Measurements from ENCODE around the gene EXOC4.
"Not testable (repeated sequence)": the region's sequence is repeated elsewhere in the genome, so short reads cannot be mapped to it uniquely, and the experiment has no call there.

Gene EXOC4

DNA sequence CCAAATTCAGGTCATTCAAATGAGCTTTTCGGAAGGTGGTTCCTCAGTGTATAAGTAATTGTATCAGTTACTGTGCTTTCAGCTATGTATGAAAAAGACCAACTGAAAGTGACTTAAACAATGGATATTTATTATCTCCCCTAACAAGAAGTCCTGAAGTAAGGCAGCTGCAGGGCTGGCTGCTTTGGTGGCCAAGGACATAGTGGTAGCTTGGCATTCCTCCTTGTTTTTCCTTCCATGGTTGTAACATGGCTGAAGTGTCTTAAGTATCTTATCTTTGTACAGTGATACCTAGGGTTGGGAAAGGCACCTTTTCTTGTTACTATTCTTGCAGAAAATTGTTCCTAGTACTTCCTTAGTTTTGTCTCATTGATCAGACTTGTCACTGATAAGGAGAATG is 21.4 kb downstream of the EXOC4 start:
- no peak overlapping the region for H3K27ac ChIP-seq
- DNase-seq (ENCODE audit: low read depth, low spot score): no peak

- H3K27ac ChIP-seq: no peak overlapping the region
- DNase-seq (ENCODE audit: low read depth, low spot score): no peak
Measured at GRCh38 chr7:133275008-133275407, 22.1 kb downstream of the EXOC4 start.

GRCh38 chr7:133275446-133276095 is 22.7 kb downstream of the EXOC4 start:
- DNase-seq (ENCODE audit: low read depth, low spot score): no peak
- no peak overlapping the region for H3K27ac ChIP-seq

GRCh38 chr7:133278975-133279374 is 26.1 kb downstream of the EXOC4 start:
- not testable (repeated sequence) for H3K27ac ChIP-seq; DNase-seq (ENCODE audit: low read depth, low spot score)

- no peak for DNase-seq (ENCODE audit: low read depth, low spot score)
Measured at GRCh38 chr7:133282094-133282493, 29.2 kb downstream of the EXOC4 start.

GRCh38 chr7:133284092-133284491 is 31.2 kb downstream of the EXOC4 start:
- DNase-seq (ENCODE audit: low read depth, low spot score): no peak
- no peak overlapping the region for H3K27ac ChIP-seq

More at GRCh38 chr7:133282094-133282493, 29.2 kb downstream of the EXOC4 start:
- no peak overlapping the region for H3K27ac ChIP-seq

- no peak for DNase-seq (ENCODE audit: low read depth, low spot score)
- no peak overlapping the region for H3K27ac ChIP-seq
Measured at GRCh38 chr7:133288970-133289369, 36.1 kb downstream of the EXOC4 start.

- no peak overlapping the region for H3K27ac ChIP-seq
- DNase-seq (ENCODE audit: low read depth, low spot score): no peak
Measured at GRCh38 chr7:133290041-133290440, 37.2 kb downstream of the EXOC4 start.

GRCh38 chr7:133290676-133291333 is 37.9 kb downstream of the EXOC4 start:
- no peak overlapping the region for H3K27ac ChIP-seq
- no peak for DNase-seq (ENCODE audit: low read depth, low spot score)

DNA sequence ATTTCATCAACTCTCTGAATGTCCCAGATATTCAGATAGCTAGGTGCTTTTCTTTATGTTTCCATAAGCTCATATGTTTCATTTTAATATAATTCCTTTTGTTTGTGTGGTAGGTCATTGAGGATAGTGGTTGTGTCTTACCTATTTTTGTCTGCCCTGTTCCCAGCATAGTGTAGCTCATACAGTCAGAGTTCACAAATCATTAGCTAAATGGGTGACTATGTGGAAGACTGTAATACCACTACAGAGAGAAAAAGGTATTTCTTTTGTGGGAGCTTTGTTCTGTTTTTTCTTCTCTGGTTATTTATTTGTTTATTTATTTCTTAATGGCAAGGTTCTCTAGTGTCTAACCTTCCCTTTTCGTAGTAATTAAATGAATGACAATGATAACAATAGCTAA is 39.8 kb downstream of the EXOC4 start:
- DNase-seq (ENCODE audit: low read depth, low spot score): no peak

DNA sequence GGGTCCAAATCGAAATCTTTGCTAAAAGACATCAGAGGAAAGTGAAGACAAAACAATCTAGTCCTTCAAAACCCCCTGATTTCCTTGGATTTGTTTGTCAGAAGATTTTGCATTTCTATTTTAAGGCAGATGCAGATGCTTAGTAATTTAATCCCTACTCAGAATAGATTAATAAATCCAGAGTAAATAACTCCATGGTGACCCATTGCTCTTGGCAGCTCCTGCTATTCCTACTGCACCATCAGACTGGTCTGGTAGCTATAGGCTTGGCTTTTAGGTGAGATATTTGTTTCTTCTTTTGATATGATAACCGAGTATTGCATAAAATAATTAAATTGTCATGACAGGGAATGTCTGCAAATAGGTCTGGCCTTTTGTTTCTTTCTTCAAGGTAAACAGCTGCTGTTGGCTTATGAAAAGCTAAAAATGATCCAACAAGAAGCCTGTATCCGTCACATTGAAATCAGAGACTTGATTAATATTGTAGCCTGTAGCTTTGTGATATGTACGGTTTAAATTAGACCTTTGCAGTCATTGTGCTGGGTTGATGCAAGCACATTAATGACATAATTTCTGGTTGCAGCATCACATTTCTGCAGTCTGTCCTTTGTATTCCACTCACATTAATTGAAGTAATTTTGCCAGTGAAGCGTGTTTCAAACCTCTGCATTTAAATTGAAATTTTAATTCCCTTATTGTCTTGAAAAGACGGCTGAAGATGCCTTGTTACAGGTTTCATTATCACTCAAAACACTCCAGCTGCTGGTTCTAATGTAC is 40.7 kb downstream of the EXOC4 start:
- H3K27ac ChIP-seq: no peak overlapping the region

More for the DNA sequence above, 39.8 kb downstream of the EXOC4 start:
- no peak overlapping the region for H3K27ac ChIP-seq

DNA sequence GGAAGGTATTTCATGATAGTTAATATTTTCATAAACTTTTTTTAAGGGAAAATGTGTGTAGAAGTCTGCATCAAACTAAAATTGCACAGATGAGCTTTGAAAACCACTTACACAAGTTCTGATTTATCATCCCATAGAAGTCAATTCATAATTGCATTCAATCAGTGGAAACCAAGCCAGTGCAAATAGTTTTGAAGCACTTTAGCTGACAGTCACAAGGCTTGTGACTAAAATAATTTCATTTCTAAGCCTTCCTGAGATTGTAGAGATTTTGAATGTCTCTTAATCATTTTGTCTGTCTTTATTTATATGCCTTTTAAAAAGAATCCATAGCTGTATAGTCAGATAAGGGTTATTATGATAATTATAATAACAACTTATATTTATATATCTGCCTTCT is 41.4 kb downstream of the EXOC4 start:
- no peak overlapping the region for H3K27ac ChIP-seq
- DNase-seq (ENCODE audit: low read depth, low spot score): no peak

More for the DNA sequence above, 40.7 kb downstream of the EXOC4 start:
- no peak for DNase-seq (ENCODE audit: low read depth, low spot score)

GRCh38 chr7:133295484-133295883 is 42.6 kb downstream of the EXOC4 start:
- H3K27ac ChIP-seq: no peak overlapping the region
- no peak for DNase-seq (ENCODE audit: low read depth, low spot score)

- DNase-seq (ENCODE audit: low read depth, low spot score): no peak
- no peak overlapping the region for H3K27ac ChIP-seq
Measured at GRCh38 chr7:133297093-133297492, 44.2 kb downstream of the EXOC4 start.

- no peak overlapping the region for H3K27ac ChIP-seq
- no peak for DNase-seq (ENCODE audit: low read depth, low spot score)
Measured at GRCh38 chr7:133298080-133298479, 45.2 kb downstream of the EXOC4 start.

DNA sequence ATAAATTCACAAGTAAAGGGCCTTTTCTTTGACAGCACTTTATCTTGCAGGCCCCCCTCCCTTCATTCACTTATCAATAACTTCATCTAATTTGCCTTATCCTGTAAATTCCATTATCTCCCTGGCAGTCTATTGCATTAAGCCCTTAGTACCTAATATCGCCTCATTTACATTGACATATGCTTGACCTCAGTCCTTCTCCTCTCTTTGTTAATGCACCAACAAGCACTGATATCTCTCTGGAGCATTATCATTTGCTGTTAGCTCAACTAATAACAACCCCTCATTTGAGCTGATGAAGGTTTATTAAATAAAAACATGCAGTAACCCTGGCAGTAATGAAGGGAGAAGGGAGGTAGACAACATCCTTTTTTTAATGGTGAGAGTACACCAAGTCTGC is 46.8 kb downstream of the EXOC4 start:
- DNase-seq (ENCODE audit: low read depth, low spot score): no peak
- H3K27ac ChIP-seq: no peak overlapping the region

GRCh38 chr7:133300088-133300487 is 47.2 kb downstream of the EXOC4 start:
- H3K27ac ChIP-seq: no peak overlapping the region
- no peak for DNase-seq (ENCODE audit: low read depth, low spot score)

DNA sequence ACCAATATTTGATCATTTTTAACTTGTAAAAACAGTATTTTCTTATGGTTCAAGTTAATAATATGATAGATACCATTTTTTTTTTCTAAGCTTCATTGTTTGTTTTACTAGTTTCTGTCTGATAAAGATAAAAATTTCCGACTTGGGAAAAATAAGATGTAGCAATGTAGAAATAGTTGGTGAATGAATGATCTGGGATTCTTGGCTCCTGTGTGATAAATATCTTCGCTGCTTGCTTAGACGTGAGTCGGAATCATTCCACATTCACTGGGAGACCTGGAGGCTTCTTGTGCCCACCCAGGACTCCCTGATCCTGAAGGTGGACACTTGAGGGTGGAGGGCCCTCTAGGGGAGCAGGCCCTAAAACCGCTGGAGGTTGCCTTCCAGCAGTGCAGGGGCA is 47.9 kb downstream of the EXOC4 start:
- no peak for DNase-seq (ENCODE audit: low read depth, low spot score)
- H3K27ac ChIP-seq: no peak overlapping the region

DNA sequence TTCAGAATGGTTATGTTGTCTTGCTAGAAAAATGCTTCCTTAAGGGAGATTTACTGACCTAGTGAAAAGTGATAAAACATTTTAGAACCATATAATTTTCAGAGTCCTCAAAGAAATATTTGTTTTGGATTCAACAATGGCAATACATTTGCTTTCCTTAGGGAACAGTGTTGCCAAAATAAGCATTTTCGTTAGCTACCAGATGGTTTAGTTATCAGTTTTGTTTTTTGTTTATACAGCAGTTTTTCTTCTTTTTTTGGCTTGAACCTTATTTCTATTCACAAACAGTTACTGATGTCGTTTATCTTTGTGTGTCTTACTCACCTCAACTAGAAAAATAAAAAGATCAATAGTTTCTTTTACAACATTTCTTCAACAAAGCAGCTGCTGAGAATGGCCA is 48.6 kb downstream of the EXOC4 start:
- H3K27ac ChIP-seq: no peak overlapping the region
- no peak for DNase-seq (ENCODE audit: low read depth, low spot score)

DNA sequence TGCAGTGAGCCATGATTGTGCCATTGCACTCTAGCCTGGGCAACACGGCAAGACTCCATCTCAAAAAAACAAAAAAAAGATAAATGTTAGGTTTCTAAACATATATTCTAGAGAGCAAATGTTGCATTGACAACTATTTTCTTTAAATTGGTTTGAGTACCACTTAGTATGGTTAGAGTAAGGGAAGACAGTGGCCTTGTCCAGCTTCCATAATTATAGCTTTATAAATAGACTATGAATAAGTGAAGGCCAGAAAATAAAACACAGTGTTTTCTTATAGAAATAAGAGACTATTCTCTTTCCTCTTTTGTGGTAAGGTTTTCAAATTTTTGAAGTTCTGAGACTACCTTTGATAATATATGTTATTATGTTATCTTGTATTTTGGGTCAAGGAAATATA is 50.5 kb downstream of the EXOC4 start:
- H3K27ac ChIP-seq: no peak overlapping the region
- DNase-seq (ENCODE audit: low read depth, low spot score): no peak

DNA sequence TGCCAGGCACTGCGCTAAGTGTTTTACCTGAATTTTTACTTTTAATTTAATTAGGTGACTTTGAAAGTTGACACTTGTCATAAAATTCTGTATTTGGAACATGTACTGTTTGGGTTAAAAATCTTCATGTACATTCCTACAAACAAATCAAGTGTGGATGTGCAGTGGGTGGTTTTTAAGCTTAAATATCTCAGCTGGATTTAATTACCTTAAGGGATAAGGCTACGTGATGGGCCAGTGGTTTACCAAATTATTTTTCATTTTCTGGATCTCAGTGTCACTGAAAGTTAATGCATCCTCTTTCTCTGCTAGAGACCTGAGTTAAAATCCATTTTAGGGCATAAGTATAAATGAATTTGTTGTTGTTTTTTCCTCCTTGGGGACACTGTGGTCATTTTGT is 51.1 kb downstream of the EXOC4 start:
- DNase-seq (ENCODE audit: low read depth, low spot score): no peak
- no peak overlapping the region for H3K27ac ChIP-seq

Data from epithelial cell of prostate (primary cell).